Measurements from ENCODE around the gene FTO.

DNA sequence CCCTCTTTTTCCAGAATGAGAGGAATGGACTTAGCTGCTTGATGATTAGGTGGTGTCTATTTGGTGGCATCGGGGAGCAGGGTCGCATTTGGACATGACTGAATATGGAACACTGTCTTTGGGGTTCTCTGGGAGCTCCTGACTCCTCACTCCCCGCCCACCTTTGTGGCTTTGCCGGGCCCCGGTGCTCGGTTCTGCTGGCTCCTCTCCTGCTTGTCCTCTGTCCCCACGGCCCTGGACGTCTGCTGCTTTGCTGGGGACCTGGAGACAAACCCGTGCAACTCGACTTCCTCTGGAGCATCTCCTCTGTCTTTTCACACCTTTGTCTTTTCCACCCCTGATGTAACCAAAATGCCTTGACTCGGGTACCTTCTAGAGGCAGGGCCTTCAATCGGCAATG lies 446.9 kb downstream of the FTO start:
- no peak for TF ChIP-seq POLR2A (IDR thresholded peaks at IDR 0.05)
- TF ChIP-seq, protein P1, sequence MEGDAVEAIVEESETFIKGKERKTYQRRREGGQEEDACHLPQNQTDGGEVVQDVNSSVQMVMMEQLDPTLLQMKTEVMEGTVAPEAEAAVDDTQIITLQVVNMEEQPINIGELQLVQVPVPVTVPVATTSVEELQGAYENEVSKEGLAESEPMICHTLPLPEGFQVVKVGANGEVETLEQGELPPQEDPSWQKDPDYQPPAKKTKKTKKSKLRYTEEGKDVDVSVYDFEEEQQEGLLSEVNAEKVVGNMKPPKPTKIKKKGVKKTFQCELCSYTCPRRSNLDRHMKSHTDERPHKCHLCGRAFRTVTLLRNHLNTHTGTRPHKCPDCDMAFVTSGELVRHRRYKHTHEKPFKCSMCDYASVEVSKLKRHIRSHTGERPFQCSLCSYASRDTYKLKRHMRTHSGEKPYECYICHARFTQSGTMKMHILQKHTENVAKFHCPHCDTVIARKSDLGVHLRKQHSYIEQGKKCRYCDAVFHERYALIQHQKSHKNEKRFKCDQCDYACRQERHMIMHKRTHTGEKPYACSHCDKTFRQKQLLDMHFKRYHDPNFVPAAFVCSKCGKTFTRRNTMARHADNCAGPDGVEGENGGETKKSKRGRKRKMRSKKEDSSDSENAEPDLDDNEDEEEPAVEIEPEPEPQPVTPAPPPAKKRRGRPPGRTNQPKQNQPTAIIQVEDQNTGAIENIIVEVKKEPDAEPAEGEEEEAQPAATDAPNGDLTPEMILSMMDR (IDR thresholded peaks at IDR 0.05), result no peak

Data from esophagus squamous epithelium (tissue), 4 donors.